Spleen (tissue), 7 donors: ENCODE results near the gene GALNT12.

Source experiments
- POLR2A ChIP-seq, 3 donors: fragments of 450-650 bp; IDR thresholded peaks; one replicate each; pipeline ENCODE4 v1.5.1; 2017; ENCODE audit warnings: antibody characterized with exemption in 3 of 3, mild to moderate bottlenecking in 1 of 3
- TF ChIP-seq, protein P1 (sequence below), 11 experiments: fragments of 200-600 bp in 7 of 11; fragments of 450-650 bp in 4 of 11; sonication (generic) in 4 of 11; IDR thresholded peaks in 8 of 11; conservative IDR thresholded peaks in 3 of 11; 1 replicate in 7 of 11; 2 replicates in 4 of 11; pipeline versions ENCODE4 v1.4.0 to v1.8.0; 2016 to 2021; ENCODE audit warnings: antibody characterized with exemption in 11 of 11, inconsistent platforms in 4 of 11, mild to moderate bottlenecking in 1 of 11
- donor health status: DM: no; HTN: no; CAD: no; lungs with moderate emphysema.
- donor health status: DM: no; HTN: no; CAD: no.
- donor health status: DM: no; HTN: no; CAD: no.

DNA sequence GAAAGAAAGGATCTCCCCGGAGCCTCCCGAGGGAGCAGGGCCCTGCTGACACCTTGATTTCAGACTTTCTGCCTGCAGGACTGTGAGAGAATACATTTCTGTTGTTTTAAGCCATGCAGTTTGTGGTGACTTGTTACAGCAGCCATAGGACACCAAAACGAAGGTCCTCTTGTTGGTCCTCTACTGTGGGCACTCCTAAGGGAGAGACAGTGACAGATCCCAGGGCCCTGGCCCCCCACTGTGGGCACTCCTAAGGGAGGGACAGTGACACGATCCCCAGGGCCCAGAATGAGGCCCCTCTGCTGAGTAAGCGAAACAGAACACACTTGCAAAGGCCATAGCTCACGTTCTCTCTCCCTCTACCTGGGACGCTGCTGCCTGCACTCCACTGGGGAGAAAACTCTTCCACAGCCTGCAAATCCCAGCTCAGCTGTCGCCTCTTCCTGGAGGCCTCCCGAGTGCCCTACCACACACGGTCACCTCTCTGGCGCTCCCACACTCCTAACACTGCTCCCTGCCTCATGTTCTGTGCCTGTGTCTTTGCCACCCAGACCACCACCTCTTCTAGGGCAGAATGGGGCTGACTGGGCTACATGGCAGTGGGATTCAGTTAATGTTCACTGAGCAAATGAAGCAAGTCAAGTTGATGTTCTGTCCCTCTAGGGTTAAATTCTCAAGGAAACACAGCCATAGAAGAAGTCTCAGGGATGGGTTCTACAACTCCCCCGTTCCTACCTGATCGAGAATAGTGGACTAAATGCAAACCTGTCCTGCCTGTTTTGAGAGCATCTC, 34.9 kb upstream of the GALNT12 start:
- no peak for TF ChIP-seq POLR2A (IDR thresholded peaks at IDR 0.05)
- TF ChIP-seq, protein P1, sequence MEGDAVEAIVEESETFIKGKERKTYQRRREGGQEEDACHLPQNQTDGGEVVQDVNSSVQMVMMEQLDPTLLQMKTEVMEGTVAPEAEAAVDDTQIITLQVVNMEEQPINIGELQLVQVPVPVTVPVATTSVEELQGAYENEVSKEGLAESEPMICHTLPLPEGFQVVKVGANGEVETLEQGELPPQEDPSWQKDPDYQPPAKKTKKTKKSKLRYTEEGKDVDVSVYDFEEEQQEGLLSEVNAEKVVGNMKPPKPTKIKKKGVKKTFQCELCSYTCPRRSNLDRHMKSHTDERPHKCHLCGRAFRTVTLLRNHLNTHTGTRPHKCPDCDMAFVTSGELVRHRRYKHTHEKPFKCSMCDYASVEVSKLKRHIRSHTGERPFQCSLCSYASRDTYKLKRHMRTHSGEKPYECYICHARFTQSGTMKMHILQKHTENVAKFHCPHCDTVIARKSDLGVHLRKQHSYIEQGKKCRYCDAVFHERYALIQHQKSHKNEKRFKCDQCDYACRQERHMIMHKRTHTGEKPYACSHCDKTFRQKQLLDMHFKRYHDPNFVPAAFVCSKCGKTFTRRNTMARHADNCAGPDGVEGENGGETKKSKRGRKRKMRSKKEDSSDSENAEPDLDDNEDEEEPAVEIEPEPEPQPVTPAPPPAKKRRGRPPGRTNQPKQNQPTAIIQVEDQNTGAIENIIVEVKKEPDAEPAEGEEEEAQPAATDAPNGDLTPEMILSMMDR (IDR thresholded peaks at IDR 0.05 in 8 of 11, conservative IDR thresholded peaks at IDR 0.05 in 3 of 11), result no peak
